B cell (primary cell): ENCODE data around the gene CACNG1. TPM values are rescaled to one million over a fixed set of nuclear protein-coding genes. Genes with fewer than 3 reads are reported as not detected.

Experiments
- ATAC-seq: fragments of 200-7000 bp; cut with Tn5 transposase; one replicate; pipeline ENCODE4 v1.10.0; 2021; ENCODE audit warnings: low read depth, mild to moderate bottlenecking, moderate number of reproducible peaks, moderate library complexity
- CTCF ChIA-PET: fragments of 350-600 bp; sonication (Branson Sonifier 250); formaldehyde crosslinking; loops from one replicate; lab custom pipeline; 2021; ENCODE audit warnings: antibody characterized with exemption, inconsistent platforms; lab: Charles Lee
- POLR2A ChIA-PET: fragments of 350-600 bp; sonication (Branson Sonifier 250); formaldehyde crosslinking; loops from one replicate; lab custom pipeline; 2021; ENCODE audit warnings: antibody characterized with exemption; lab: Charles Lee
- DNase-seq: peaks from one replicate; pipeline ENCODE4 v3.0.0; 2013
- H2AFZ ChIP-seq: 2 replicates; pipeline ENCODE4 v1.6.1; 2012; ENCODE audit warnings: mild to moderate bottlenecking, low read depth, low read length; ENCODE audit not compliant: insufficient read depth, poor library complexity, severe bottlenecking
- H3K27ac ChIP-seq, 2 donors: 1 replicate in 1 of 2; 2 replicates in 1 of 2; pipeline ENCODE4 v1.5.1; 2012 to 2013; ENCODE audit warnings: low read length in 2 of 2, mild to moderate bottlenecking in 2 of 2, moderate library complexity in 1 of 2
- H3K27me3 ChIP-seq, 4 experiments: fragments of 200-600 bp in 1 of 4; sonication (generic) in 1 of 4; replicated peaks in 1 of 4; 1 replicate in 2 of 4; 2 replicates in 2 of 4; pipeline versions ENCODE4 v1.6.1 to v1.7.0; 2013 to 2016; ENCODE audit warnings: low read length in 3 of 4, mild to moderate bottlenecking in 2 of 4, mixed read lengths in 1 of 4, moderate library complexity in 1 of 4; ENCODE audit not compliant: insufficient read depth in 4 of 4, control insufficient read depth in 3 of 4; ENCODE audit errors: control extremely low read depth in 1 of 4
- H3K36me3 ChIP-seq, 2 experiments: replicated peaks in 1 of 2; 1 replicate in 1 of 2; 2 replicates in 1 of 2; pipeline versions ENCODE4 v1.6.1 to v1.7.1; 2013; ENCODE audit warnings: low read length in 1 of 2; ENCODE audit not compliant: insufficient read depth in 2 of 2, control insufficient read depth in 1 of 2; ENCODE audit errors: control extremely low read depth in 1 of 2, extremely low read depth in 1 of 2
- H3K4me1 ChIP-seq, 2 donors: fragments of 200-600 bp in 1 of 2; sonication (generic) in 1 of 2; 1 replicate in 1 of 2; 2 replicates in 1 of 2; pipeline versions ENCODE4 v1.5.1 to v1.6.1; 2013 to 2017; ENCODE audit warnings: low read length in 2 of 2; ENCODE audit not compliant: control insufficient read depth in 2 of 2, insufficient read depth in 2 of 2
- H3K4me2 ChIP-seq: replicated peaks from 2 replicates; pipeline ENCODE3; 2012; ENCODE audit warnings: mild to moderate bottlenecking, low read depth, low read length; ENCODE audit not compliant: poor library complexity, severe bottlenecking
- H3K4me3 ChIP-seq, 5 experiments: fragments of 200-600 bp in 1 of 5; sonication (generic) in 1 of 5; 1 replicate in 3 of 5; 2 replicates in 2 of 5; pipeline versions ENCODE4 v1.5.1 to v1.7.0; 2011 to 2016; ENCODE audit warnings: low read length in 4 of 5, mild to moderate bottlenecking in 4 of 5, low read depth in 2 of 5, control low read depth in 1 of 5, moderate library complexity in 1 of 5; ENCODE audit not compliant: insufficient read depth in 1 of 5; ENCODE audit errors: control extremely low read depth in 1 of 5, extremely low read depth in 1 of 5
- H3K79me2 ChIP-seq: fragments of 200-600 bp; sonication (generic); one replicate; pipeline ENCODE4 v1.6.0; 2016; ENCODE audit warnings: low read length; ENCODE audit not compliant: control insufficient read depth, insufficient read depth
- H3K9ac ChIP-seq: fragments of 200-600 bp; sonication (generic); 2 replicates; pipeline ENCODE4 v1.6.1; 2017; ENCODE audit warnings: mild to moderate bottlenecking, low read length, moderate library complexity
- H3K9me3 ChIP-seq, 3 donors: one replicate each; pipeline versions ENCODE4 v1.6.1 to v1.7.1; 2013; ENCODE audit warnings: low read length in 2 of 3; ENCODE audit not compliant: control insufficient read depth in 2 of 3, insufficient read depth in 1 of 3; ENCODE audit errors: control extremely low read depth in 1 of 3
- H4K20me1 ChIP-seq: 2 replicates; pipeline ENCODE4 v1.6.0; 2012; ENCODE audit warnings: mild to moderate bottlenecking, low read length; ENCODE audit not compliant: insufficient read depth, control insufficient read depth, poor library complexity, severe bottlenecking
- H3K27ac Mint-ChIP-seq: one replicate; pipeline ENCODE4 v1.8.0; 2021; ENCODE audit warnings: mixed read lengths
- H3K27me3 Mint-ChIP-seq: one replicate; pipeline ENCODE4 v1.8.0; 2021; ENCODE audit warnings: mixed read lengths
- H3K4me1 Mint-ChIP-seq: one replicate; pipeline ENCODE4 v1.8.0; 2021; ENCODE audit warnings: mixed read lengths
- H3K4me3 Mint-ChIP-seq: one replicate; pipeline ENCODE4 v1.8.0; 2021; ENCODE audit warnings: mixed read lengths
- H3K9me3 Mint-ChIP-seq: one replicate; pipeline ENCODE4 v1.8.0; 2022; ENCODE audit warnings: mixed read lengths; ENCODE audit not compliant: insufficient read depth
- EZH2 ChIP-seq: IDR thresholded peaks from 2 replicates; pipeline ENCODE4 v1.6.1; 2012; ENCODE audit warnings: borderline replicate concordance, low read depth, mild to moderate bottlenecking, moderate library complexity, low read length; ENCODE audit not compliant: insufficient read depth, poor library complexity, severe bottlenecking
- WGBS: methylation state at CpG from one replicate; pipeline ENCODE4 v1.1.5; 2013; ENCODE audit warnings: missing lambda C conversion rate; ENCODE audit not compliant: insufficient coverage; 5-methylcytosine and 5-hydroxymethylcytosine counted together
- intact Hi-C: fragments of 100-400 bp; cut with micrococcal nuclease; formaldehyde crosslinking; loops from one replicate; pipeline ENCODE4 v1.10.0; 2022
- polyA plus RNA-seq: library from polyadenylated mRNA; depleted of rRNA; stranded (reverse); fragments of >200 nt; gene quantifications from 2 replicates; pipeline ENCODE4 v1.2.3, GENCODE V29; 2012
- total RNA-seq, 2 donors: library from RNA; stranded (reverse); fragments of 120-200 nt in 1 of 2; gene quantifications; 1 replicate in 1 of 2; 2 replicates in 1 of 2; pipeline versions ENCODE4 v1.2.3 to v1.2.4, GENCODE V29; 2013 to 2022
- TF ChIP-seq, protein P1 (sequence below): fragments of 200-600 bp; IDR thresholded peaks from one replicate; pipeline ENCODE4 v1.8.0; 2022; ENCODE audit warnings: antibody characterized with exemption, mild to moderate bottlenecking

Gene CACNG1
- total and polyA plus RNA-seq, 2 donors (not counting 1 experiment from before 2014, with no cell fraction given) = not detected

- Mint-ChIP-seq H3K4me3 (no peak overlapping the region), H3K4me1 (no peaks in the 10 kb centered on the region), H3K27ac (no peak overlapping the region), H3K9me3 (no peaks in the 10 kb centered on the region), H3K27me3 (no peaks in the 10 kb centered on the region)
- DNase-seq (no peak), ATAC-seq (no peak)
- Histone ChIP-seq H3K4me2 (no peak overlapping the region), H3K36me3 (no peaks in the 10 kb centered on the region), H3K4me3 (no peak overlapping the region), H3K9ac (no peak overlapping the region), H3K27me3 (no peaks in the 10 kb centered on the region), H2AFZ (no peak overlapping the region), H3K79me2 (no peaks in the 10 kb centered on the region), H3K9me3 (no peaks in the 10 kb centered on the region), H4K20me1 (no peaks in the 10 kb centered on the region), H3K27ac (no peak overlapping the region), H3K4me1 (no peaks in the 10 kb centered on the region)
- ChIA-PET POLR2A (no interaction called here), CTCF (no interaction called here)
- intact Hi-C loops = no loop called here
- TF ChIP-seq, protein P1, sequence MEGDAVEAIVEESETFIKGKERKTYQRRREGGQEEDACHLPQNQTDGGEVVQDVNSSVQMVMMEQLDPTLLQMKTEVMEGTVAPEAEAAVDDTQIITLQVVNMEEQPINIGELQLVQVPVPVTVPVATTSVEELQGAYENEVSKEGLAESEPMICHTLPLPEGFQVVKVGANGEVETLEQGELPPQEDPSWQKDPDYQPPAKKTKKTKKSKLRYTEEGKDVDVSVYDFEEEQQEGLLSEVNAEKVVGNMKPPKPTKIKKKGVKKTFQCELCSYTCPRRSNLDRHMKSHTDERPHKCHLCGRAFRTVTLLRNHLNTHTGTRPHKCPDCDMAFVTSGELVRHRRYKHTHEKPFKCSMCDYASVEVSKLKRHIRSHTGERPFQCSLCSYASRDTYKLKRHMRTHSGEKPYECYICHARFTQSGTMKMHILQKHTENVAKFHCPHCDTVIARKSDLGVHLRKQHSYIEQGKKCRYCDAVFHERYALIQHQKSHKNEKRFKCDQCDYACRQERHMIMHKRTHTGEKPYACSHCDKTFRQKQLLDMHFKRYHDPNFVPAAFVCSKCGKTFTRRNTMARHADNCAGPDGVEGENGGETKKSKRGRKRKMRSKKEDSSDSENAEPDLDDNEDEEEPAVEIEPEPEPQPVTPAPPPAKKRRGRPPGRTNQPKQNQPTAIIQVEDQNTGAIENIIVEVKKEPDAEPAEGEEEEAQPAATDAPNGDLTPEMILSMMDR = no peak
- no peak for TF ChIP-seq EZH2
- WGBS = 96% methylated on average over 14 of the region's 14 CpGs
Observed at GRCh38 chr17:67017910-67018309, 26.4 kb upstream of the CACNG1 start.

DNA sequence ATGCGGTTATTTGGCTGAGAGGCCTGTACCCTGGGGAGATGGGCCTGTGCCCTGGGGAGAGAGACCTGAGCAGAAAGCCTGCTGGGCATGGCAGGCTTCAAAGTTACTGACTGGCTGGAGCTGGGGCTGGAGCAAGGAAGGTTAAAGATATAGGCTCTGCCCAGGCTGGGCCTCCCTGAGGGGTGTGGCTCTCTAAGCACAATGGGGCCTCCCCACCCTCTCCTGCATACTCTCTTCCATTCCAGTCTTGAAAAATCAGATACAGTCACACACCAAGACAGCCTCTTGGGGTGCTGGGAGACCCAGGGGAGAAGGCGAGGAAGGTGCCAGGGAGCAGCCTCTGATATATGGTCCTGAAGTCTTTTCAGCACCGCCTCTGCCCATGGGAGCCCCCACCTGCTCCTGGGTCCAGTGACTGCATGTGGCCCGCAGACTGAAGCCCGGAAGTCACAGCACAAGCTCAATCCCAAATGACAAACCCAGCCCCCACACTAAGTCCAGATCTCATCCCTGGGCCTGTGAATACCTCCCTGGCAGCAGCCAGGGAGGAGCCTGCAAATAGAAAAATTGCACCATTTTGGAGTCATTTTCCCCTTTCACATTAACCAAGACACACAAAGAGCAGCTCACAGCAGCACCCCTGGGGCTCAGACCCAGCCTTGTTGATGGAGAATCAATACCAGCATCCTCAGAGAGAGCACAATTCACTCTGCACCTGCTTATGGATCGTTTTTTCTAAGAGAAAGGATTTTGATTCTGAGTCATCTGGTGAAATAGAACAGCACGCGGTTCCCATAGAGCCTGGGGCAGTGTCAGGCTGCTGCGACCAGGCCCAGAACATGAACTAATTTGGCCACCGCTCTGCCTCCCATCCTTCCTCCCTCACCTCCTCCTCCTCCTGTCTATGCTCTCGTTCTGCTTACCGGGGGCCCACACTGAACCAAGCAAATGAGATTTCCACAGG lies 25.6 kb upstream of the CACNG1 start:
- WGBS = 91% methylated on average over 8 of the region's 12 CpGs
- Mint-ChIP-seq H3K27ac (no peak overlapping the region), H3K27me3 (no peaks in the 10 kb centered on the region), H3K9me3 (no peaks in the 10 kb centered on the region), H3K4me1 (no peaks in the 10 kb centered on the region), H3K4me3 (no peak overlapping the region)
- Histone ChIP-seq H3K79me2 (no peaks in the 10 kb centered on the region), H3K4me1 (no peaks in the 10 kb centered on the region), H3K9me3 (no peaks in the 10 kb centered on the region), H3K4me3 (no peak overlapping the region), H3K36me3 (no peaks in the 10 kb centered on the region), H3K9ac (no peak overlapping the region), H4K20me1 (no peaks in the 10 kb centered on the region), H3K27ac (no peak overlapping the region), H3K4me2 (no peak overlapping the region), H3K27me3 (no peaks in the 10 kb centered on the region), H2AFZ (no peak overlapping the region)
- DNase-seq (no peak), ATAC-seq (no peak)
- ChIA-PET CTCF (no interaction called here), POLR2A (no interaction called here)
- intact Hi-C loops = no loop called here
- TF ChIP-seq EZH2 = no peak
- TF ChIP-seq, protein P1 = no peak
